Activated CD8-positive, alpha-beta memory T cell treated with anti-CD3 and anti-CD28 coated beads for 48 hours (primary cell): ENCODE results near the gene RCAN2.

ENCODE experiments used
- DNase-seq, 3 experiments: peaks; one replicate each; pipeline ENCODE4 v3.0.0-alpha.2; 2020; ENCODE audit warnings: low read depth in 2 of 3, low spot score in 2 of 3

Gene RCAN2

GRCh38 chr6:46293641-46294316 lies 197.5 kb downstream of the RCAN2 start:
- no peak for DNase-seq

GRCh38 chr6:46291880-46292279 lies 199.4 kb downstream of the RCAN2 start:
- no peak for DNase-seq

GRCh38 chr6:46291275-46291633 lies 200.0 kb downstream of the RCAN2 start:
- no peak for DNase-seq

GRCh38 chr6:46290421-46291274 lies 200.6 kb downstream of the RCAN2 start:
- no peak for DNase-seq

- DNase-seq: no peak
Measured at GRCh38 chr6:46289898-46290297, 201.4 kb downstream of the RCAN2 start.

GRCh38 chr6:46288835-46289234 lies 202.4 kb downstream of the RCAN2 start:
- DNase-seq: no peak

GRCh38 chr6:46287681-46288080 lies 203.6 kb downstream of the RCAN2 start:
- no peak for DNase-seq

GRCh38 chr6:46287043-46287442 lies 204.2 kb downstream of the RCAN2 start:
- no peak for DNase-seq

GRCh38 chr6:46284475-46284874 lies 206.8 kb downstream of the RCAN2 start:
- no peak for DNase-seq

GRCh38 chr6:46281110-46281509 lies 210.1 kb downstream of the RCAN2 start:
- no peak for DNase-seq

- DNase-seq: no peak
Measured at GRCh38 chr6:46279874-46280273, 211.4 kb downstream of the RCAN2 start.

- DNase-seq: no peak
Measured at GRCh38 chr6:46276576-46277142, 214.6 kb downstream of the RCAN2 start.

- DNase-seq: no peak
Measured at GRCh38 chr6:46274502-46274901, 216.7 kb downstream of the RCAN2 start.

- DNase-seq: no peak
Measured at GRCh38 chr6:46273911-46274310, 217.3 kb downstream of the RCAN2 start.

GRCh38 chr6:46271728-46272127 lies 219.5 kb downstream of the RCAN2 start:
- DNase-seq: no peak

GRCh38 chr6:46271107-46271506 lies 220.1 kb downstream of the RCAN2 start:
- no peak for DNase-seq

GRCh38 chr6:46270336-46270735 lies 220.9 kb downstream of the RCAN2 start:
- no peak for DNase-seq

GRCh38 chr6:46269447-46270229 lies 221.6 kb downstream of the RCAN2 start:
- no peak for DNase-seq

GRCh38 chr6:46267515-46267914 lies 223.7 kb downstream of the RCAN2 start:
- no peak for DNase-seq

GRCh38 chr6:46265373-46265772 lies 225.9 kb downstream of the RCAN2 start:
- DNase-seq: no peak

GRCh38 chr6:46263707-46264086 lies 227.6 kb downstream of the RCAN2 start:
- DNase-seq: no peak
